Astrocyte (in vitro differentiated cells and primary cell): ENCODE data around the gene LGALS1. TPM values are rescaled to one million over a fixed set of nuclear protein-coding genes. Genes with fewer than 3 reads are reported as not detected.
A peak's percentile ranks its signal among the peaks of the same experiment; 100 is the strongest.
"Not testable (repeated sequence)": the region's sequence is repeated elsewhere in the genome, so short reads cannot be mapped to it uniquely, and the experiment has no call there.

Experiments used
- DNase-seq: peaks from one replicate; pipeline ENCODE4 v3.0.0-alpha.2; 2010; ENCODE audit warnings: low read depth
- FAIRE-seq: peaks from 2 replicates; lab custom pipeline; 2011; peaks lifted over from hg19 to GRCh38; lab: Jason Lieb, UNC
- H2AFZ ChIP-seq: 2 replicates; pipeline ENCODE4 v1.6.0; 2012; ENCODE audit warnings: low read depth, low read length, inconsistent platforms
- H3K27ac ChIP-seq: 2 replicates; pipeline ENCODE4 v1.5.1; 2011; ENCODE audit warnings: low read depth, low read length, inconsistent platforms
- H3K27me3 ChIP-seq: 2 replicates; pipeline ENCODE4 v1.6.0; 2011; ENCODE audit warnings: low read length, inconsistent platforms; ENCODE audit not compliant: insufficient read depth
- H3K36me3 ChIP-seq: 2 replicates; pipeline ENCODE4 v1.5.1; 2011; ENCODE audit warnings: low read length, inconsistent platforms; ENCODE audit not compliant: insufficient read depth
- H3K4me1 ChIP-seq: 2 replicates; pipeline ENCODE4 v1.5.1; 2011; ENCODE audit warnings: low read length, inconsistent platforms; ENCODE audit not compliant: insufficient read depth
- H3K4me2 ChIP-seq: 2 replicates; pipeline ENCODE4 v1.6.0; 2012; ENCODE audit warnings: low read length, inconsistent platforms
- H3K4me3 ChIP-seq: 2 replicates; pipeline ENCODE4 v1.5.1; 2011; ENCODE audit warnings: low read depth, mild to moderate bottlenecking, low read length, inconsistent platforms; ENCODE audit not compliant: insufficient read depth
- H3K79me2 ChIP-seq: 2 replicates; pipeline ENCODE4 v1.6.0; 2012; ENCODE audit warnings: mild to moderate bottlenecking, low read length, inconsistent platforms; ENCODE audit not compliant: insufficient read depth
- H3K9ac ChIP-seq: 2 replicates; pipeline ENCODE4 v1.6.0; 2012; ENCODE audit warnings: mild to moderate bottlenecking, low read length, inconsistent platforms
- H3K9me3 ChIP-seq: 2 replicates; pipeline ENCODE4 v1.5.1; 2012; ENCODE audit warnings: low read depth, mild to moderate bottlenecking, low read length, inconsistent platforms; ENCODE audit not compliant: insufficient read depth
- H4K20me1 ChIP-seq: 2 replicates; pipeline ENCODE4 v1.6.0; 2012; ENCODE audit warnings: low read length, inconsistent platforms; ENCODE audit not compliant: insufficient read depth
- H3K27ac Mint-ChIP-seq: one replicate; pipeline ENCODE4 v1.8.0; 2021; ENCODE audit warnings: mild to moderate bottlenecking, mixed read lengths; ENCODE audit not compliant: unreplicated experiment
- H3K27me3 Mint-ChIP-seq: one replicate; pipeline ENCODE4 v1.8.0; 2021; ENCODE audit warnings: low read depth, mixed read lengths; ENCODE audit not compliant: unreplicated experiment
- H3K36me3 Mint-ChIP-seq: one replicate; pipeline ENCODE4 v1.8.0; 2021; ENCODE audit warnings: low read depth, mixed read lengths; ENCODE audit not compliant: unreplicated experiment
- H3K4me1 Mint-ChIP-seq: one replicate; pipeline ENCODE4 v1.8.0; 2021; ENCODE audit warnings: low read depth, mixed read lengths; ENCODE audit not compliant: unreplicated experiment
- H3K4me3 Mint-ChIP-seq: one replicate; pipeline ENCODE4 v1.8.0; 2021; ENCODE audit warnings: mild to moderate bottlenecking, moderate library complexity, mixed read lengths; ENCODE audit not compliant: unreplicated experiment
- H3K9me3 Mint-ChIP-seq: one replicate; pipeline ENCODE4 v1.8.0; 2021; ENCODE audit warnings: mild to moderate bottlenecking, mixed read lengths; ENCODE audit not compliant: unreplicated experiment
- EZH2 ChIP-seq: IDR thresholded peaks from 2 replicates; pipeline ENCODE4 v1.6.1; 2012; ENCODE audit warnings: mild to moderate bottlenecking, low read length, inconsistent platforms; ENCODE audit not compliant: insufficient read depth
- total RNA-seq: library from RNA; stranded (reverse); gene quantifications from 2 replicates; pipeline ENCODE4 v1.2.1, GENCODE V29; 2021
- TF ChIP-seq, protein P1 (sequence below): IDR thresholded peaks from 2 replicates; pipeline ENCODE4 v1.5.1; 2011; ENCODE audit warnings: low read depth, mild to moderate bottlenecking, inconsistent platforms, low read length, moderate library complexity; ENCODE audit not compliant: insufficient read depth

LGALS1 gene
- total RNA-seq, 1 donor from 2014 or later, result 240 TPM

DNA sequence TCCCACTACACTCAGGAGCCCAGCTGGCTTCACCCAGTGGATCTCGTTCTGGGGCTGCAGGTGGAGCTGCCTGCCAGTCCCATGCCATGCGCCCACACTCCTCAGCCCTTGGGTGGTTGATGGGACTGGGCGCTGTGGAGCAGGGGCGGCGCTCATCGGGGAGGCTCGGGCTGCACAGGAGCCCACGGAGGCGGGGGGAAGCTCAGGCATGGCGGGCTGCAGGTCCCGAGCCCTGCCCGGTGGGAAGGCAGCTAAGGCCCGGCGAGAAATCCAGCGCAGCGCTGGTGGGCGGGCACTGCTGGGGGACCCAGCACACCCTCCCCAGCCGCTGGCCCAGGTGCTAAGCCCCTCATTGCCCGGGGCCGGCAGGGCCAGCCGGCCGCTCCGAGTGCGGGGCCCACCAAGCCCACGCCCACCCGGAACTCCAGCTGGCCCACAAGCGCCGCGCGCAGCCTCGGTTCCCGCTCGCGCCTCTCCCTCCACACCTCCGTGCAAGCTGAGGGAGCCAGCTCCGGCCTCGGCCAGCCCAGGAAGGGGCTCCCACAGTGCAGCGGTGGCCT, 42.4 kb downstream of the LGALS1 start:
- not testable (repeated sequence) for H3K27me3 ChIP-seq, H3K4me1 ChIP-seq, H3K36me3 ChIP-seq, H3K27ac ChIP-seq, FAIRE-seq, H3K4me3 Mint-ChIP-seq, H3K9me3 Mint-ChIP-seq, H4K20me1 ChIP-seq, H3K27me3 Mint-ChIP-seq, H3K4me2 ChIP-seq, H3K79me2 ChIP-seq, H3K4me3 ChIP-seq, H2AFZ ChIP-seq, DNase-seq, H3K9me3 ChIP-seq, H3K9ac ChIP-seq, H3K4me1 Mint-ChIP-seq, H3K27ac Mint-ChIP-seq
- peaks cover 22% of the 10 kb centered on the region for H3K36me3 Mint-ChIP-seq

DNA sequence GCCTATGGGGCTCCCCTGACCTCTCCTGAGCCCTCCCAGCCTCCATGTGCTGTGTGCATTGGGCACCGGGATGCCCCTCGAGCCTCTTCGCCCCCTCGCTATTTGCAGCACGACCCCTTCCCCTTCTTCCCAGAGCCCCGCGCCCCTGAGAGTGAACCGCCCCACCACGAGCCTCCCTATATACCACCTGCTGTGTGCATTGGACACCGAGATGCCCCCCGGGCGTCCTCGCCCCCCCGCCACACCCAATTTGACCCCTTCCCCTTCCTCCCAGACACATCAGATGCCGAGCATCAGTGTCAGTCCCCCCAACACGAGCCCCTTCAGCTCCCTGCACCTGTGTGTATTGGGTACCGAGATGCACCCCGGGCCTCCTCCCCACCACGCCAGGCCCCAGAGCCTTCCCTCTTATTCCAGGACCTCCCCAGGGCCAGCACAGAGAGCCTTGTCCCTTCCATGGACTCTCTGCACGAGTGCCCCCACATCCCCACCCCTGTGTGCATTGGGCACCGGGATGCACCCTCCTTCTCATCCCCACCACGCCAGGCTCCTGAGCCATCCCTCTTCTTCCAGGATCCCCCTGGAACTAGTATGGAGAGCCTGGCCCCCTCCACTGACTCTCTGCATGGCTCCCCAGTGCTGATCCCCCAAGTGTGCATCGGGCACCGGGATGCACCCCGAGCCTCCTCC, 50.3 kb downstream of the LGALS1 start:
- Histone ChIP-seq H3K4me2 (no peak overlapping the region), H3K36me3 (no peaks in the 10 kb centered on the region), H3K9me3 (no peaks in the 10 kb centered on the region), H3K27me3 (no peaks in the 10 kb centered on the region), H3K9ac (no peak overlapping the region), H3K4me1 (no peaks in the 10 kb centered on the region), H3K27ac (no peak overlapping the region), H4K20me1 (no peaks in the 10 kb centered on the region), H2AFZ (no peak overlapping the region), H3K4me3 (no peak overlapping the region), H3K79me2 (no peaks in the 10 kb centered on the region)
- no peak for TF ChIP-seq EZH2
- TF ChIP-seq, protein P1, sequence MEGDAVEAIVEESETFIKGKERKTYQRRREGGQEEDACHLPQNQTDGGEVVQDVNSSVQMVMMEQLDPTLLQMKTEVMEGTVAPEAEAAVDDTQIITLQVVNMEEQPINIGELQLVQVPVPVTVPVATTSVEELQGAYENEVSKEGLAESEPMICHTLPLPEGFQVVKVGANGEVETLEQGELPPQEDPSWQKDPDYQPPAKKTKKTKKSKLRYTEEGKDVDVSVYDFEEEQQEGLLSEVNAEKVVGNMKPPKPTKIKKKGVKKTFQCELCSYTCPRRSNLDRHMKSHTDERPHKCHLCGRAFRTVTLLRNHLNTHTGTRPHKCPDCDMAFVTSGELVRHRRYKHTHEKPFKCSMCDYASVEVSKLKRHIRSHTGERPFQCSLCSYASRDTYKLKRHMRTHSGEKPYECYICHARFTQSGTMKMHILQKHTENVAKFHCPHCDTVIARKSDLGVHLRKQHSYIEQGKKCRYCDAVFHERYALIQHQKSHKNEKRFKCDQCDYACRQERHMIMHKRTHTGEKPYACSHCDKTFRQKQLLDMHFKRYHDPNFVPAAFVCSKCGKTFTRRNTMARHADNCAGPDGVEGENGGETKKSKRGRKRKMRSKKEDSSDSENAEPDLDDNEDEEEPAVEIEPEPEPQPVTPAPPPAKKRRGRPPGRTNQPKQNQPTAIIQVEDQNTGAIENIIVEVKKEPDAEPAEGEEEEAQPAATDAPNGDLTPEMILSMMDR, result no peak
- Mint-ChIP-seq H3K4me3 (no peak overlapping the region), H3K4me1 (peaks cover 2% of the 10 kb centered on the region), H3K27me3 (no peaks in the 10 kb centered on the region), H3K27ac (no peak overlapping the region), H3K36me3 (peaks cover 26% of the 10 kb centered on the region), H3K9me3 (peaks cover 8% of the 10 kb centered on the region)
- FAIRE-seq (no peak), DNase-seq (no peak)

DNA sequence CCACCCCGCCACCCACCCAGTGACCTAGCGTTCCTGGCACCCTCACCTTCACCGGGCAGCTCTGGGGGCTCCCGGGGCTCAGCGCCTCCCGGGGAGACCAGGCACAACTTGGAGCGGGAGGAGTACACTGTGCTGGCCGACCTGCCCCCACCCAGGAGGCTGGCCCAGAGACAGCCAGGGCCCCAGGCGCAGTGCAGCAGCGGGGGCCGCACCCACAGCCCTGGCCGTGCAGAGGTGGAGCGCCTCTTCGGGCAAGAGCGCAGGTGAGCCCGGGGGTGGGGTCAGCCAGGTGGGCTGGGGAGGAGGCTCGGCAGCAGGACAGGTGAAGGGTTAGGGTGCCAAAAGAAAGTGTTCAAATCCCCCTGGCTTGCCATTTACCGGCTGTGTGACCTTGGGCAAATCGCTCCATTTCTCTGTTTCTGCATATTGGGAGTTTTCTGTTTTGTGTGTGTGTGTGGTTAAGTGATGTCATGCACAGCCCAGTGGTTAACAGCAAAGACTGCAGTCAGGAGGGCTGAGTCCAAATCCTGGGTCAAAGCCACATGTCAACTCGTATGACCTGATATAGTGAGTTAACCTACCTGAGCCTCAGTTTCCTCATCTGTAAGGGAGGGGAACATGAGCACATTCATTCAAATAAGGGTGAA, 50.9 kb downstream of the LGALS1 start:
- FAIRE-seq (no peak), DNase-seq (peak; percentile 34)
- Mint-ChIP-seq H3K27ac (no peak overlapping the region), H3K4me3 (no peak overlapping the region), H3K9me3 (peaks cover 8% of the 10 kb centered on the region), H3K4me1 (peaks cover 2% of the 10 kb centered on the region), H3K36me3 (peaks cover 26% of the 10 kb centered on the region), H3K27me3 (no peaks in the 10 kb centered on the region)
- no peaks in the 10 kb centered on the region for H4K20me1 ChIP-seq
- TF ChIP-seq, protein P1, result peak; percentile 14
- TF ChIP-seq EZH2, result no peak
- H3K4me1 ChIP-seq, result no peaks in the 10 kb centered on the region
- no peak overlapping the region for H3K4me2 ChIP-seq
- no peak overlapping the region for H2AFZ ChIP-seq
- H3K4me3 ChIP-seq, result no peak overlapping the region
- H3K9me3 ChIP-seq, result no peaks in the 10 kb centered on the region
- no peaks in the 10 kb centered on the region for H3K36me3 ChIP-seq
- no peak overlapping the region for H3K27ac ChIP-seq
- H3K9ac ChIP-seq, result no peak overlapping the region
- H3K27me3 ChIP-seq, result no peaks in the 10 kb centered on the region
- H3K79me2 ChIP-seq, result no peaks in the 10 kb centered on the region
